GM12865 (cell line): ENCODE results near the gene MED16.

Experiments
- DNase-seq: peaks from one replicate; pipeline ENCODE4 v3.0.0; 2010; ENCODE audit warnings: low read depth
- H3K4me3 ChIP-seq: 2 replicates; pipeline ENCODE4 v1.5.1; 2011; ENCODE audit warnings: mild to moderate bottlenecking, low read depth, low read length, control low read depth
- CTCF ChIP-seq: IDR thresholded peaks from 2 replicates; pipeline ENCODE4 v1.5.1; 2011; ENCODE audit warnings: low read length, control low read depth, low read depth, inconsistent platforms; ENCODE audit not compliant: insufficient read depth; ENCODE audit errors: missing control alignments

MED16 gene

GRCh38 chr19:831407-832369 lies 61.3 kb downstream of the MED16 start:
- DNase-seq: no peak
- TF ChIP-seq CTCF: no peak

GRCh38 chr19:829129-829758 lies 63.7 kb downstream of the MED16 start:
- no peak for TF ChIP-seq CTCF
- no peak for DNase-seq
- no peak overlapping the region for H3K4me3 ChIP-seq

More at GRCh38 chr19:831407-832369, 61.3 kb downstream of the MED16 start:
- H3K4me3 ChIP-seq: no peak overlapping the region

DNA sequence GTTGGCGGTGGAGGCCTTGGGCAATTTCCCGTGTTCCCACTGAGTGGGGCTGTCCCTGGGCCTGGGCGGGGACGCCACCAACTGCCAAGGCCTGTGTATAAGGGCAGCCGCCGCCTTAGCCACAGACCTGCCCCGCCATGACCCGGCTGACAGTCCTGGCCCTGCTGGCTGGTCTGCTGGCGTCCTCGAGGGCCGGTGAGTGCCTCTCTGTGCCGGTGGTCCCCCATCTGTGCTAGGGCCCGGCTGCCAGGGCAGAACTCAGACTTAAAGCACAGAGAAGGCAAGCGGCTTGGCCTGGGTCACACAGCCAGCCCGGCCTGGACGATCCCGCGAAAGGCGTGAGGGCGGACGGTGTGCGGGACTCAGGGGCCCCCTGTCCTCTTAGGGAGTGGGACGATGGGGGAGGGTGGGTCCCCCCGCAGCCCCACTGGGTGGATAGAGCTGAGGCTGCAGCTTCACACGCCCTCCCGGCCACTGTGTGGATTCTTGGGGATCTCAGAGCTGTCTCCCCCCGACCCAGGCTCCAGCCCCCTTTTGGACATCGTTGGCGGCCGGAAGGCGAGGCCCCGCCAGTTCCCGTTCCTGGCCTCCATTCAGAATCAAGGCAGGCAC lies 65.2 kb downstream of the MED16 start, which contains the start of gene AZU1:
Gene AZU1 (plus strand): TSS at position 128 of the 612 bp plus-strand sequence. CDS start 10 bp downstream, at position 138.
- DNase-seq: no peak

DNA sequence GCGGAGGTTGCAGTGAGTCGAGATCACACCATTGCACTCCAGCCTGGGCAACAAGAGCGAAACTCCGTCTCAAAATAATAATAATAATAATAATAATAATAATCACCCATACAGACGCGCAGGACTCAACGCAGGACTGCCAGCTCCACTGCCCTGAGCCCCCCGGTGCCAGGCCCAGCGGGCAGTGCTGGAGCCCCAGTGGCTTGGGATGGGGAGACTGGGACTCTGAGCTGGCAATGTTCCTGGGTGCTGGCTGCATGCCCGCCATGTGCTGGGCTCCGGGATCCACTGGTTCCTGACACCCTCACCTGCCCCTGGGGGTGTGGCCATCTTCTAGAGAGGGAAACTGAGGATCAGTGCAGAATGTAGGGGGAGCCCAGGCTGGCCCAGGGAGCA lies 65.7 kb downstream of the MED16 start:
- DNase-seq: no peak

More for the DNA sequence above, 65.2 kb downstream of the MED16 start, which contains the start of gene AZU1:
- no peak for TF ChIP-seq CTCF
- H3K4me3 ChIP-seq: no peak within 1 kb of the TSS

DNA sequence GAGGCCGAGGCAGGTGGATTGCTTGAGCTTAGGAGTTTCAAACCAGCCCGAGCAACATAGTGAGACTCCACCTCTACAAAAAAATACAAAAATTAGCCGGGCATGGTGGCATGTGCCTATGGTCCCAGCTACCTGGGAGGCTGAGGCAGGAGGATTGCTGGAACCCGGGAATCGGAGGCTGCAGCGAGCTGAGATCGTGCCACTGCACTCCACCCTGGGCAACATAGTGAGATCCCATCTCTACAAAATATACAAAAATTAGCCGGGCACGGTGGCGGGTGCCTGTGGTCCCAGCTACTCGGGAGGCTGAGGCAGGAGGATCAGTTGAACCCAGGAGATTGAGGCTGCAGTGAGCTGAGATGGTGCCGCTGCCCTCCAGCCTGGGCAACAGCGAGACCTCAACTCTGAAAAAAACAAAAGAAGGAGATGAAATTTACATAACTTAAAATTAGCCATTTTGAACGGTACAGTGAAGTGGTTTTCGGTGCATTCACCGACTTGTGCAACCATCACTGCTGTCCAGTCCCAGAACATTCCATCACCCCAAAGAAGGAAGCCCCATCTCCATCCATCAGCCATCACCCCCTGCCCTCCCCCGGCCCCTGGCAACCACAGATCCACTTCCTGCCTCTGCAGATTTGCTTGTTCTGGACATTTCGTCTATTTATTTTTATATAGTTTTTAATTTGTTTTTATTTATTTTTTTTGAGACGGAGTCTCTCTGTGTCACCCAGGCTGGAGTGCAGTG lies 66.9 kb downstream of the MED16 start:
- no peak for TF ChIP-seq CTCF
- H3K4me3 ChIP-seq: no peak overlapping the region
- no peak for DNase-seq

More for the DNA sequence above, 65.7 kb downstream of the MED16 start:
- H3K4me3 ChIP-seq: no peak overlapping the region
- TF ChIP-seq CTCF: no peak

DNA sequence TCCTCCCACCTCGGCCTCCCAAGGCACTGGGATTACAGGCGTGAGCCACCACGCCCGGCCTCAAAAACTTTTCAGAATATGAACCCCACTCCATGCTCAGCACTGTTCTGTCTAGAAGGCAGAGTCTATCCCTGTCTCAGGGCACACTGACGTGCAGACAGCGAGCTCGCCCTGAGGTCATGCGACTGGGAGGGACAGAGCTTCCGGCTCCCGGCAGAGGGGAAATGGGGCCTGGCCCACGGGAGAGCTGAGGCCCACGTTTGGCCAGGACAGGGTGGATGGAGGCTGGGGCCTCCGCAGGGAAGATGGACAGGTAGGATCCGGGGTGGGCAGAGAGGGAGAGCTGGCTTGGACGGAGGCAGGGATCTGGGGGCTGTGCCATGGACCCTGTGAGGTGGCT lies 68.1 kb downstream of the MED16 start:
- TF ChIP-seq CTCF: no peak
- DNase-seq: no peak
- no peak overlapping the region for H3K4me3 ChIP-seq
